Adrenal gland (tissue), 5 donors: ENCODE measurements around the gene KCNH5.

Experiments
- POLR2A ChIP-seq, 2 donors: fragments of 450-650 bp; IDR thresholded peaks; one replicate each; pipeline ENCODE4 v1.6.1; 2017; ENCODE audit warnings: antibody characterized with exemption in 2 of 2, mild to moderate bottlenecking in 2 of 2, moderate library complexity in 1 of 2
- TF ChIP-seq, protein P1 (sequence below), 6 experiments: fragments of 450-650 bp in 4 of 6; fragments of 200-600 bp in 2 of 6; sonication (generic) in 1 of 6; IDR thresholded peaks; 1 replicate in 5 of 6; 2 replicates in 1 of 6; pipeline versions ENCODE4 v1.5.1 to v1.8.0; 2016 to 2021; ENCODE audit warnings: antibody characterized with exemption in 6 of 6, mild to moderate bottlenecking in 2 of 6, moderate library complexity in 1 of 6
- donor health status: DM: no; HTN: no; CAD: no.

GRCh38 chr14:62743560-62743959, 301.7 kb downstream of the KCNH5 start:
- TF ChIP-seq POLR2A (IDR thresholded peaks at IDR 0.05), result no peak
- TF ChIP-seq, protein P1, sequence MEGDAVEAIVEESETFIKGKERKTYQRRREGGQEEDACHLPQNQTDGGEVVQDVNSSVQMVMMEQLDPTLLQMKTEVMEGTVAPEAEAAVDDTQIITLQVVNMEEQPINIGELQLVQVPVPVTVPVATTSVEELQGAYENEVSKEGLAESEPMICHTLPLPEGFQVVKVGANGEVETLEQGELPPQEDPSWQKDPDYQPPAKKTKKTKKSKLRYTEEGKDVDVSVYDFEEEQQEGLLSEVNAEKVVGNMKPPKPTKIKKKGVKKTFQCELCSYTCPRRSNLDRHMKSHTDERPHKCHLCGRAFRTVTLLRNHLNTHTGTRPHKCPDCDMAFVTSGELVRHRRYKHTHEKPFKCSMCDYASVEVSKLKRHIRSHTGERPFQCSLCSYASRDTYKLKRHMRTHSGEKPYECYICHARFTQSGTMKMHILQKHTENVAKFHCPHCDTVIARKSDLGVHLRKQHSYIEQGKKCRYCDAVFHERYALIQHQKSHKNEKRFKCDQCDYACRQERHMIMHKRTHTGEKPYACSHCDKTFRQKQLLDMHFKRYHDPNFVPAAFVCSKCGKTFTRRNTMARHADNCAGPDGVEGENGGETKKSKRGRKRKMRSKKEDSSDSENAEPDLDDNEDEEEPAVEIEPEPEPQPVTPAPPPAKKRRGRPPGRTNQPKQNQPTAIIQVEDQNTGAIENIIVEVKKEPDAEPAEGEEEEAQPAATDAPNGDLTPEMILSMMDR (IDR thresholded peaks at IDR 0.05), result no peak
